HG03342 (cell line): Measurements from ENCODE around the gene OR11H7.
"Not testable (repeated sequence)": the region's sequence is repeated elsewhere in the genome, so short reads cannot be mapped to it uniquely, and the experiment has no call there.

Experiments used
- ATAC-seq: cut with Tn5 transposase; IDR thresholded peaks from one replicate; pipeline ENCODE4 v1.9.1; 2021; ENCODE audit warnings: mild to moderate bottlenecking, moderate library complexity; ENCODE audit not compliant: unreplicated experiment

Gene OR11H7

DNA sequence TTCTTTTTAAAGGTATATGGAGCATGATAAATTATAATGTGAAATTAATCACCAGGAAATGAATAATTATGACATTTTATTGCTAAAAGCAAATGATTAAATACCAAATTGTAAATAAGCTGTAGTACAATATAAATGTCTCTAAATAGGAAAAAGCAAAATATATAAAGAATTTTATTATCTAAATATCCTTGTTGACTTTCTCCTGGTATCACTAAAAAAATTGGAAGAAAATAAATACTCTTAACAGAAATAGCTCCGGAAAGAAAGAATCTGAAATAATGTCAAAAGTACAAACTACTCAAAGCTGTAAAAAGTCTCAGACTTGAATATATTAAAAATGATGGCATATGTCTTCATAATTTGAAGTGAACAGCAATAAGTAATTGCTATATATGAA, at the start of gene OR11H7:
TSS of gene OR11H7 (plus strand) at position 301 of the 400 bp plus-strand sequence.
- ATAC-seq, result no peak

- no peak for ATAC-seq
These were observed 49.6 kb upstream of the OR11H7 start for GRCh38 chr14:20179218-20179617.

DNA sequence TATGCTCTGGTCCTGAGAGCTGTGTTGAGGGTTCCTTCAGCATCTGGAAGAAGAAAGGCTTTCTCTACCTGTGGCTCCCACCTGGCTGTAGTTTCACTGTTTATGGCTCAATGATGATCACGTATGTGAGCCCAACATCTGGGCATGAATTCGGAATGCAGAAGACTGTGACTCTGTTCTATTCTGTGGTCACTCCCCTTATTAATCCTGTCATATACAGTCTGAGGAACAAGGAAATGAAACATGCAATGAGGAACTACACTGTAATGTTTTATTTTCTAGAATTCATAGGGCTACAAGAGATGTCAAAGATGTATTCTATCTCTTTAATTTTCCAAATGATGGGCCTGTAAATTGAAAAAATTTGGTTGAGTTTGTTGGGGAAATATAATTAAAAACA, 48.9 kb upstream of the OR11H7 start:
- no peak for ATAC-seq

- no peak for ATAC-seq
These were observed 48.3 kb upstream of the OR11H7 start for GRCh38 chr14:20180486-20180885.

- no peak for ATAC-seq
These were observed 44.6 kb upstream of the OR11H7 start for GRCh38 chr14:20184181-20184580.

DNA sequence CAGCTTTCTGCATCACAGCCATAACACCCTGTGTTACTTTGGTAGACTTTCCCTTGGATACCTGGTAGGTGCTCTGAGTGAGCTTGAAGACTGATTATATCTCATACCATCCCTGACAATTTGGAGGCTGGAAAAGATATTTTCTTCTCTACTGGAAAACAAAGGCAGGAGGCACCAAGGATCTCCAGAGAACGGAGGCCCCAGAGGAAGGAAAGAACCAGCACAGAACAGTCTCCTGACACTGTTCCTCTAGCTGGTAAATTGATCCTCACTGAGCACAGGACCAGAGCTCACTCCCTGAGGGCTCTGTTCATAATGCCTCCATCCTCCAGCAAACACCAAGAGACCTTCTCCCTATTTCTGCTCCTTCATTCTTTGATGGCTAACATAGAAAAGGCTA, 38.2 kb upstream of the OR11H7 start, which contains the start of gene OR11G2:
TSS of gene OR11G2 (plus strand) at position 301 of the 400 bp plus-strand sequence. CDS start 6,542 bp downstream, outside the sequence.
- no peak for ATAC-seq

DNA sequence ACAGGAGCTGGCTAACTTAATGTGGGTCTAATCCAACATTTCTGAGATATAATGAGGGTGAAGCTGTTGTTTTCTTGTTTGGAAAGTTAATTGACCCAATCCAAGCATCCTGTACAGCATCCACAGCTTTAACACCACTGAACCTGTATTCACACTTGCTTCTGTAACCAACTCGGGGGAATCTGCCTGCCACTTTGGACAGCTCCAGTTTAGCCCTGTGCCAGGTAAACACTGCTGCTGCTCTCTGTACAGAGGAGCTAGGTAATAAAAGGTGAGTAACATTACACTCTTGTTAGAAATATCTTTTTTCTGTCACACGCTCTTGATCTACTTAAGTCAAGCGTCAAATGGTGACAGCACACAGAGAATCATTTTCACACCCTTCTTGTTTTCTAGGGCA, 37.4 kb upstream of the OR11H7 start:
- no peak for ATAC-seq

DNA sequence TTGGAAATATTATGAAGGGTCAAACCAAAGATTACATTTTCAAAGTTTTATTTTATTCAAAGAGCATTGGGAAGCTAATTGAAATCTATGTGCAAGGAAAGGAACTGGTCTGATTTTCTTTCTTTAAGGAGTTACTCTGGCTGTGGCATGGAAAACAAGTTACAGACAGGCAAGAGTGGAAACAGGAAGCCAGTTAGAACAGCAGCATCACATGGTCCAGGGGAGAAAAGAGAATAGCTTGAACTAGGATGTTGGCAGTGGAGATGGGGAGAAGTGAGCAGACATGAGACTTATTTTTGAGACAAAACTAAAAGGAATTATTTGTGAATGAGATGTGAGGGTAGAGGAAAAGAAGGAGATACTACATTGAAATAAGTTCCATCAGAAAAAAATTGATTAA, 34.7 kb upstream of the OR11H7 start:
- ATAC-seq, result no peak

GRCh38 chr14:20195170-20195569, 33.6 kb upstream of the OR11H7 start:
- ATAC-seq, result not testable (repeated sequence)

- ATAC-seq, result no peak
These were observed 32.9 kb upstream of the OR11H7 start for GRCh38 chr14:20195911-20196310.

DNA sequence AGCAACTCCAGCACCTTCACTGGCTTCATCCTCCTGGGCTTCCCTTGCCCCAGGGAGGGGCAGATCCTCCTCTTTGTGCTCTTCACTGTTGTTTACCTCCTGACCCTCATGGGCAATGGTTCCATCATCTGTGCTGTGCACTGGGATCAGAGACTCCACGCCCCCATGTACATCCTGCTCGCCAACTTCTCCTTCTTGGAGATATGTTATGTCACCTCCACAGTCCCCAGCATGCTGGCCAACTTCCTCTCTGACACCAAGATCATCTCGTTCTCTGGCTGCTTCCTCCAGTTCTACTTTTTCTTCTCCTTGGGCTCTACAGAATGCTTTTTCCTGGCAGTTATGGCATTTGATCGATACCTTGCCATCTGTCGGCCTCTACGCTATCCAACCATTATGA, 31.3 kb upstream of the OR11H7 start:
- no peak for ATAC-seq

DNA sequence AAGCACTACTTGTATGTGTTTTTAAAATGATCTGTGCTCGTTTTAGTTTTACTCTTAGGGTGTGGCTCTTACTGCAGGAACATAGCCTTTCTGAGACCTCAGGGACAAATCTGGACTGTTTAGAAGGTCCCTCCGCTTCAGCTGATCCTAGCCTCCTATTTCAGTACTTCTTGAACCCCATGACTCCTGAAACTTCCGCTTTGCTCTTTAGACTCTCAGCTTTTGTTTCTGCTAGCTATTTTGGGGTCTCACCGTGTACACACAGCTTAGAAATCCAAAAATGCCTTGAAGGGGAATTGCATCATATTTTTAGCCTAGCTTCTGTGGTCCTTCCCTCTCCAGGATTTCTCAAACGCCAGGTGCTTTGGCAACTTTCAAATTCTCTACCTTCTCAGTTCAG, 29.8 kb upstream of the OR11H7 start:
- no peak for ATAC-seq

- no peak for ATAC-seq
These were observed 24.1 kb upstream of the OR11H7 start for GRCh38 chr14:20204721-20205120.

DNA sequence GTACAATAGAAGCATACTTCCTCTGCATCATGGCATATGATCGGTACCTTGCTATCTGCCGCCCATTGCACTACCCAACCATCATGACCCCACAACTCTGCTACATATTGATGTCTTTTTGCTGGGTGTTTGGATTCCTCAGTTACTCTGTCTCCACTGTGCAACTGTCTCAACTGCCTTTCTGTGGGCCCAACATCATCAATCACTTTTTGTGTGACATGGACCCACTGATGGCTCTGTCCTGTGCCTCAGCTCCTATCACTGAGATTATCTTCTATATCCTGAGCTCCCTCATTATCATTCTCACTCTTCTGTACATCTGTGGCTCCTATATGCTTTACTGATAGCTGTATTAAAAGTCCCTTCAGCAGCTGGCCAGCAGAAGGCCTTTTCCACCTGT, 19.2 kb upstream of the OR11H7 start:
- ATAC-seq, result no peak

GRCh38 chr14:20212406-20212805, 16.4 kb upstream of the OR11H7 start:
- not testable (repeated sequence) for ATAC-seq

DNA sequence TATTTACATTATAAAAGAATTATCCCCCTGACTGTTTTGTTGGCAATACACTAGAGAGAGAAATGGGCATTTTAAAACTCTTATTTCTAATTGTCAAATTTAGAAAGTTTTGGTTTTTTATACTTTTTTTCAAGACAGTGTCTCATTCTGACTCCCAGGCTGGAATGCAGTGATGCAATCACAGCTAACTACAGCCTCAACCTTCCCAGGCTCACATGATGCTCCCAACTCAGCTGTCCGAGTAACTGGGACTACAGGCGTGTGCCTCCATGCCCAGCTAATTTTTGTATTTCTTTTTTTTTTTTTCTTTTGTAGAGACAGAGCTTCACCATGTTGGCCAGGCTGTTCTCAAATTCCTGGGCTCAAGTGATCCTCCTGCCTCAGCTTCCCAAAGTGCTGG, 13.6 kb upstream of the OR11H7 start:
- no peak for ATAC-seq

- no peak for ATAC-seq
These were observed 9.7 kb upstream of the OR11H7 start for GRCh38 chr14:20219033-20219432.

DNA sequence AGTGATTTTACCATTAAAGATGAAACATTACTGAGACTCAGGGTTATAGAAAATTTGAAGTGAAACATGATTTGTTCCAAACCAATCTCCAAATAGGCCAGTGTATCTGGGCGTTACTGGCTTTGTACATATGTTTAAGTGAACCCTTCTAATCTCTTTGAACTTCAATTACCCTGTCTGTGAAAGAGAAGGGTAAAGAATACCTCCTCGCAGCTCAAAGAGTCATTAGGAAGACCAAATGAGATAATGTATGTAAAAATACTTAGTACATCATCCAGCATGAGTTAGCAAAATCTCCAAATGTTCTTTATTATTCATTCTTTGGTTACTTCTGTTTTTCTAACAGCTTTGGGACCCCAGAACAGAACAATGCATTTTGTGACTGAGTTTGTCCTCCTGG, 5.4 kb upstream of the OR11H7 start, which contains the start of gene OR11H6:
TSS of gene OR11H6 (plus strand) at position 301 of the 400 bp plus-strand sequence. CDS start at position 301, 0 bp downstream.
- ATAC-seq, result no peak

GRCh38 chr14:20235415-20235814, 6.6 kb downstream of the OR11H7 start:
- ATAC-seq, result not testable (repeated sequence)

DNA sequence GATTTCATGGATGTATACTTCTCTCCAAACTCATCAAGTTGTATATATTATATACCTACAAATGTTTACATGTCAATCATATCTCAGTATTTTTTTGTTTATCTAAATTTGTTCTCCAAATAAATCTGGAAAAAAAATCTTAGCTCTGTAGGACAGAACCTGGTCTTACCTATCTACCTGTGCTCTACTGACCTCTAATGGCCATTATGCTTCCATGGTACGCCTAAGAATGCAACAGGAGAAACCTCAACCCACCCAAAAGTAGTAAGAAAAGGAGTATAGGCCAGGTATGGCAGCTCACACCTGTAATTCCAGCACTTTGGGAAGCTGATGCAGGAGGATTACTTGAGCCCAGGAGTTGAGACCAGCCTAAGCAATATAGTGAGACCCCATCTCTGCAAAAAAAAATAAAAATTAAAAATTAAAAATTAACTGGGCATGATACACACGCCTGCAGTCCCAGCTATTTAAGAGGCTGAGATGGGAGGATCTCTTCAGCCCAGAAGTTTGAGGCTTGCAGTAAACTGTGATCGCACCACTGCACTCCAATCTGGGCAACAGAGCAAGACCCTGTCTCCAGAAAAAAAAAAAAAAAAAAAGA, 19.0 kb downstream of the OR11H7 start:
- ATAC-seq, result no peak

GRCh38 chr14:20262642-20263128, 33.9 kb downstream of the OR11H7 start:
- ATAC-seq, result no peak

DNA sequence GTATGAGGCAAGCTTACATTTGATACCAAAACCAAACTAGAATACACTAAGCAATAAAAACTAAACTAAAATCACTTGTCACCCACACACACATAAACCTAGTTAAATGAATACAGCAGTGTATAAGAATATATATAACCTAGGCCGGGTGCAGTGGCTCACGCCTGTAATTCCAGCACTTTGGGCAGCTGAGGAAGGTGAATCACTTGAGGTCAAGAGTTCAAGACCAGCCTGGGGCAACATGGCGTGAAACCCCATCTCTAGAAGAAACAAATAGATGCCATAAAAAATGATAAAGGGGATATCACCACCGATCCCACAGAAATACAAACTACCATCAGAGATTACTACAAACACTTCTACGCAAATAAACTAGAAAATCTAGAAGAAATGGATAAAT, 35.6 kb downstream of the OR11H7 start:
- not testable (repeated sequence) for ATAC-seq

- no peak for ATAC-seq
These were observed 45.3 kb downstream of the OR11H7 start for GRCh38 chr14:20274062-20274461.
